Ramos (cell line): ENCODE results near the gene TBKBP1.

Experiments
- in situ Hi-C: fragments of 300-500 bp; cut with MboI; formaldehyde crosslinking; loops from one replicate; pipeline ENCODE4 v1.14.3; 2022; ENCODE audit warnings: low sequenced_read_pairs; ENCODE audit not compliant: unreplicated experiment

Gene TBKBP1

DNA sequence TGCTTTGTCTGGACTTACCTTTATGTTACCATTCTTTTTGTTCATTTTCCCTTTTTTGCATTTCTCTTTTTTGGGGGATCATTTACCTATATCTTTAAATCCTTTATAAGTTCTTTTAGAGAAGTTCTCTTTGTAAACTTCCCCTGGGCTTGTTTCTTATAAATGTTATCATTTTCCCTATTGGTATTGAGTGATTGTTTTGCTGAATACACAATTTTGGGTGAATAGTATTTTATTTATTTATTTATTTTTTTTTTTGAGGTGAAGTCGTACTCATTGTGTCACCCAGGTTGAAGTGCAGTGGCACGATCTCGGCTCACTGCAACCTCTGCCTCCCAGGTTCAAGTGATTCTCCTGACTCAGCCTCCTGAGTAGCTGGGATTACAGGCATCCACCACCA, 57.5 kb downstream of the TBKBP1 start:
- in situ Hi-C loops, result no loop called here

GRCh38 chr17:47757386-47757785, 63.4 kb downstream of the TBKBP1 start:
- in situ Hi-C loops, result no loop called here

- in situ Hi-C loops, result no loop called here
Observed at GRCh38 chr17:47760409-47761140, 66.6 kb downstream of the TBKBP1 start.
